Activated CD4-positive, alpha-beta T cell treated with anti-CD3 and anti-CD28 coated beads, Interleukin-2, amount 50 U/mL, for 48 hours (primary cell): Measurements from ENCODE around the gene NTSR1.

ENCODE experiments used
- DNase-seq, 2 experiments: peaks; one replicate each; pipeline ENCODE4 v3.0.0-alpha.2; 2020

The NTSR1 gene

DNA sequence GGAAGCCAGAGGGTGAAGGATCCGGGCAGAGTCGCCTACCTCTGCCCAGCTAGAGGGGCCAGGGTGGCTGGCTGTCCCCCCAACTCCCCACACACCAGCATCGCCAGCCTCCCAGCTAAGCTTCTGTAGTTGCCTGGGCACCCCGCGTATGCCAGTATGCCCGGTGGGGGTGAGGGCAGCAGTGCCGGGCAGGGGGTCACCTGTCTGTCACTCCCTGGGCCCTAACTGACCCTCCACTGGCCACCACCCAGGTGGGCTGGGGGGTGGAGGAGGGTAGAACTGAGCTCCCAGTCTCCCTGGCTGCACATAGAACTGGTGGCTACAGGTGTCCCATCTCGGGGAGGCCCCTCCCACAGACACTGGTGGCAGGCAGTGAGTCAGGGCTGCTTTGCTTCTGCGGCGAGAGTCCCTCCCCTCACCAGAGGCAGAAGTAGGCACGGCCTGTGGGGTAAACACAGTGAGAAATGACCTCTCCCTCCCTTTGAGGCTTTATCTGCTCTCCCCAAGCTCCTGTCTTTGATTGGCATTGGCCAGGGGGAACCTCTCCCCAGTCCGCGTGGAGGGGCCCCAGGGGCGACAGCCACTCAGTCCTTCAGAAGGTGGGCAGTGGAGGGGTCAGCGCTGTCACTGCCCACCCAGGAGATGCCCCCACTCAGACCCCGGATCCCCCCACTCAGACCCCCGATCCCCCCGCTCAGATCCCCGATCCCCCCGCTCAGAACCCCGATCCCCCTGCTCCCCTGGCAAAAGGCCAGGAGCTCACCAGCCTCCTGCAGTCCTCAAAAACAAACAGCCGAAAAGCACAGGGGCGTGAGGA, 2.5 kb downstream of the NTSR1 start:
- DNase-seq: peak; percentile 19 to 25

DNA sequence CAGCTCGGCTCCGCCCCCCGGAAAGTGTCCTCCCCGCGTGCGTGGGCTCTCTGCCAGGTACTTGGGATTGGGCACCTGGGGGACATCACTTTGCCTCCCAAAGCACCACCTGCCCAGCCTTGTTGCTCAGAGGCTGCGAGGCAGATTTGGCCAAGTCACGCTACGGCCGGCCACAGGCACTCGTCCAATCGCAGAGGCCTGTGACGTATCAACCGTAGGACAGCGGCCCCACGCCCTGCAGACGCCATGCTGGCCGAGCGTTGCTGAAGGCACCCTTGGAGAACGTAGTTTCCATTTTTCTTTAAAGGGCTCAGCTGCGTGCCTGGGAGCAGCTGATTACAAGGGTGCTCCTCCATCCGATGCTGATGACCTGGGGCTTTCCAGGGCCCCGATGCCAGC, 3.1 kb downstream of the NTSR1 start:
- no peak for DNase-seq

DNA sequence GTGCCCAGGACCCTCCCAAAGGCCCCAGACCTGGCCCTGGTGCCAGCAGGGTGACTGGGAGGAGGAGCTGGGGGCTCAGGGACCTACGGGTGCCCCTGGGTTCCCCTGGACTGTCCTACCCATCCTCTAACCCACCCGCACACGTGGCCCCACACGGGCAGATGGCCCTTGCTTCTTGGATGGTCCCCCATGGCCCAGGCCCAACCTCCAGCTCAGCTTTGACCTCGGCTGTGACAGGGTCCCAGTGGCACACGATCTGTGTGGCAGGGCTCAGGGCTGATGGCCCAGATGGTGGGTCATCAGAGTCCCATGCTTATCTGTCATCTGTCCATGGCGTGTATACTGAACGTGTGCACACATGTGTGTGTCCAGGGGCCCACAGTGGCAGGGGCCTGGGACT, 4.0 kb downstream of the NTSR1 start:
- no peak for DNase-seq

DNA sequence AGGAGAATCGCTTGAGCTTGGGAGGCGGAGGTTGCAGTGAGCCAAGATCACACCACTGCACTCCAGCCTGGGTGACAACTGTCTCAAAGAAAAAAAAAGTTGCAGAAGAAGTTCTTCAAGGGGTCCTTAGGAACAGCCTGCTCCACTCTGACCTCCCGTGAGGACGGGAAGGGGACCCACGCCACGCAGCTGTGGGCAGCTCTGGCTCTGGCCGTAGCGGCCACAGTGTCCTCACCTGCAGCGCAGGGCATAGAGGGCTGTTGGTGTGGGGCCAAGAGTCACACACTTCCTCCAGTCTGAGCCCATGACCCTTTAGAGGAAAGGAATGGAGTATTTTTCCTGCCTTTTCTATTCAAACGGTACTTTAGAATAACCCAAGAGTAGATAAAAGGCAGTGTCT, 5.4 kb downstream of the NTSR1 start:
- no peak for DNase-seq

DNA sequence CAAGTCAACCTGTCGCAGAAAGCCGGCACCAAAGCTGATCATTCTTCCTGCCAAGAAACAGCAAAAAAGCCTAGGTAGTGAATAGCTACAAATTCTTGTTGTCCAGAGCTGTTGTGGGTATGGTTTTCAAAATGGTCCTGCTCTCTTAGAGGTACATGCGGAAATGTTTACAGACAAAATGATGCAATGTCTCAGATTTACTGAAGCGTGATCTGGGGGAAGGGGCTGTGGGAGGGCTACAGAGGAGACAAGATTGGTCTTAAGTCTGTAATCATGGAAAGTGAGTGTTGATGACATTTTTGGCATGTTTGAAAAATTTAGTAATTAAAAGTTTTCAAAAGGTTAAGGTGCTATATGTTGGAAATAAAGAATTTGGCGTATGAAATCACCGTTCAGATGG, 6.2 kb downstream of the NTSR1 start:
- DNase-seq: no peak

DNA sequence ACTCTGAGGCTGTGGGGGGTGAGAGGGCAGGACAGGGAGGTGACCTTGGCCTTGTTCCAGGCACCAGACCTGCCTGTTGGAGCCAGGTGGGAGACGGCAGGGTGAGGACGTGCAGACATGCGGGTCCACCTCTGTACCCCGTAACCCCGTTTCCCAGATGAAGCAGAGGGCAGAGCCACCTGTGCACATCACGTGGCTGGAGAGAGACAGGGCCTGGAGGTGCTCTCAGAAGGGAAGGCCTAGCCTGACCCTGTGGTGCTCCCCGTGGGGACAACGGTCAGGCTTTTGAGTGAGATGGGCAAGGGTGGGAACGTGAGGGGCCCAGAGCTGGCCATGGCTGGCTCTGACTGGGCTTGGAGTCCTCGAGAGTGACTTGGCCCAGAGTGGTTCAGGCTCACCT, 6.6 kb downstream of the NTSR1 start:
- DNase-seq: no peak

DNA sequence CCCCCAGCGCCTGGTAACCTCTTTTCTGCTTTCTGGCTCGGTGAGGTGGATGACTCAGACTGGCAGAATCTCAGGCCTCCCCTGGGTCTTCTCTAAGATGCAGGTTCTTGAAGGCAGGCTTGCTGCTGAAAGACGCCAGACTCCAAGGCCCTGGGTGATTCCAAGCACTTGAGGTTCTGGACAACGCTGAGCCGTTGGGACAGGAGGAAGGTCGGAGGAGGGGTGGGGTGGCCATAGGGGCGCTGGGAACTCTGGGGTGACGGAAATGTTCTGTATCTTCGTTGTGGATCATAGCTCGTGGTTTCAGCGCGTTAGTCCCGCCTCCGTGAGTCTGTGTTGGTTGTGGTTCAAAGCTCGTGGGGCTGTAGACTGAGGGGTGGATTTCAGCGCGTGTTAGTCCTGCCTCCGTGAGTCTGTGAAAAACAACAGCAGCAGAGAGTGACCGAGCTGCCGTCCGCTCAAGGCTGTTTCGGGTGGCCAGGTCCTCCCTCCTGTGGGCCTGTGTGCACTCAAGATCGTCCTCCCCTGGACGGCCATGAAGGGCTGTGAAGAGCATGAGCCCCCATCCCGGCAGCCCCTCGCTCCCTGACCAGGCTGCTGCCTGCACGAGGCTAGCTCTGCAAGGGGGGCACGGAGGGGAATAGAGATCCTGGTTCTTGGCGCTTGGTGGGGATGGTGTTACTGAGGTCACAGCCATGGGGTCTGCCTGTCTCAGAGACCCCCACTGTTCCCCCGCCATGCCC, 7.7 kb downstream of the NTSR1 start:
- DNase-seq: peak; percentile 23 to 33

DNA sequence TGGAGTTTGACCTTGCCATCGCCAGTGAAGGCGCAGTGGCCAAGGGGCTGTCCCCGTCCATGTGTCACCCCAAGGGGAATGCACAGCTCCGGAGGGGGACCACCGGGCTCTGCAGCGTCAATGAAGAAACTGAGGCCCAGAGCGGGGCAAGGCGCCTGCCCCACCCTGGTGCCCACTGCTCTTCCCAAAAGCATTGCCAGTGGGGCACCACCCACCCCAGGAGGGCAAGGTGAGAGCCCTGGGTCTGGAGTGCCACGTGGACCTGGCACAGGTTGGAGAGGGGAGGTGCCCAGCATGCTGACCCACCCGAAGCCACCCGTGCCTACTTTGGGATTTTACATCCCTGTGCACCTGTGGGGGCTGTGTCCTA, 8.3 kb downstream of the NTSR1 start:
- DNase-seq: no peak

DNA sequence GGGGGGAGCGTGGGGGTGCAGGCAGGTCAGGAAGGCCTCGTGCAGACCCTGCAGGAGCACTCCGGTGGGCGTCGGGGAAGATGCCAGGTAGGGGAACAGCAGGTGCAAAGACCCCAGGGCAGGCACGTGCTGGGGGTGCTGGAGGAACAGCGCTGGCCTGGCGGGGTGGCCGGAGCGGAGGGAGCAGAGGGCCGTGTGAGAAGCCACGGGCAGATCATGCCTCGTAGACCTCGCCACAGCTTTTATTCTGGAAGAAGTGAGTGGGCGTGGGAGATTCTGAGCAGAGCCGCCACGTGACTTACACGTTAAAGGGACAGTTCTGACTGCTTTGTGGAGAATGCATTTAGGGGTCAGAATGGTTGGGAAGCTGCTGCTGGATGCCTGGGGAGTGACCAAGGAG, 9.3 kb downstream of the NTSR1 start:
- no peak for DNase-seq

DNA sequence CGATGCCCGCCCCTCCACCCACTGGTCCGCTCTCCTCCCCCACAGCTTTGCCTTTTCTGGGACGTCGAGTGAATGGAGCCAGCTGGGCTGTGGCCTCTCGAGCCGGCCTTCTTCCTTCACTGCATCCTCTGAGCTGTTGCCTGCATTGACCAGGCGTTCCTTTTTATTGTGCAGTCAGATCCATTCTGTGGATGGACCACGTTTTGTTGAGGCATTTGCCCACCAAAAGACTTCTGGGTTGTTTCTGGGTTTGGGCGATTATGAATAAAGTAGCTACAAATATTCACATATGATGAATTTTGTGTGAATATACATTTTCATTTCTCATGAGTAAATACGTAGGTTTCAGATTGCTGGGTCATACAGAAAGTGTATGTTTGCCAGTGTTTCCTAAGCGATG, 9.9 kb downstream of the NTSR1 start:
- no peak for DNase-seq

DNA sequence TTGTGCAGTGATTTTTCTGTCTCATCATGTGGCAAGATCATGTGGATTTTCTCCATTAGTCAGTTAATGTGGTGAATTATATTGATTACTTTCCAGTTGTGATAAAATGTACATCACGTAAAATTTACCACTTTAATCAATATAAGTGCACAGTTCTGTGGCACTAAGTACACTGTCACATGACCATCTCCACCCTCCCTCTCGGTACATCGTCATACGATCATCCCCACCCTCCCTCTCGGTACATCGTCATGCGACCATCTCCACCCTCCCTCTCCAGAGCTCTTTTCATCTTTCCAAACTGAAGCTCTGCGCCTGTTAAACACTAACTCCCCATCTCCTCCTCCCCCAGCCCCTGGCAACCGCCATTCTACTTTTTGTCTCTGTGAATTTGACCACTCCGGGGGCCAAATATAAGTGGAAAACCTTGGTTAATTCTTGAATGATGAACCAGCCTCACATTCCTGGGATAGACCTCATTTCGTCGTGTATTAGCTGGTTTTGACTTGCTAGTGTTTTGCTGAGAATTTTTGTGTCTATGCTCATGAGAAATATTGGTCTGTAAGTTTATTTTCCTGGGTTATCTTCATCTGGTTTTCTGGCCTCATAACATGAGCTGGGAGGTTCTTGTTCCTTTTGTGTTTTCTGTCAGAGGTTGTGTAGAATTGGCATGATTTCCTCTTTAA, 10.8 kb downstream of the NTSR1 start:
- no peak for DNase-seq

DNA sequence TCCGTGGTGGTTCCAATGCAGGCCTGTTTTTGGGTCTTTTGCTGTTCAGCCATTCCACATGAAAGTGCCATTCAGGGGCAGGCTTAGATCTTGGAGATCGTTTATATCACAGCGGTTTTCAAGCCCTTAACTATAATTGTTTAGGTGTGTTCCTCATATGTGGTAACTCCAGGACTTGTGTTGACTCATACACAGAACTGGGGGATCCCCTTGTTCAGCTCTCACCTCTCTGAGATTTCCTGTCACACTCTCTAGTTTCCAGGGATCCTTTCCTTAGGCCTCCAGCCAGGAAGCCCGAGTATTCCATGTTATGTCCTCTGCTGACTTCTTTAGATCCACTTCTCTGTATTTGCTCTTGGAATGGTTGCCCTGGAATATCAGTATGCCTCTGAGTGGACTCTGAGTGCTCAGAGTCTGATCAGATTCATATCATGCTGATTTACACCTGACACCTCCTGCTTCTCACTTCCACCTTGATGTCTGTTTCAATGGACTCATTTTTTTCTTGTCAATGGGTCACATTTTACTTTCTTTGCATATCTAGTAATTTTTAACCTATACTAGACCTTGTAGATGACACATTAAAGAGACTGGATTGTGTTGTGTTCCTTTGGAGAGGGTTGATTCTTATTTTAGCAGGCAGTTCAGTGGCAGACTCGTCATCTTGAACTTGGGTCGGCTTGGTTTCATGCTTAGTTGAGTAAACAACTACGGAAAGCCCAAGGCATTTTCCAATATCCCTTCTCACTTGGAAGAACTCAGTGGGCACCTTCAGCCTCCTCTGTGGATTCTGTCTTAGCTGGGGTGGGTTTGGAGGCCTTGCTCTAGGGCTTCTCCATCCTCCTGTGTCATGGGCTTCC, 13.1 kb downstream of the NTSR1 start:
- DNase-seq: no peak

DNA sequence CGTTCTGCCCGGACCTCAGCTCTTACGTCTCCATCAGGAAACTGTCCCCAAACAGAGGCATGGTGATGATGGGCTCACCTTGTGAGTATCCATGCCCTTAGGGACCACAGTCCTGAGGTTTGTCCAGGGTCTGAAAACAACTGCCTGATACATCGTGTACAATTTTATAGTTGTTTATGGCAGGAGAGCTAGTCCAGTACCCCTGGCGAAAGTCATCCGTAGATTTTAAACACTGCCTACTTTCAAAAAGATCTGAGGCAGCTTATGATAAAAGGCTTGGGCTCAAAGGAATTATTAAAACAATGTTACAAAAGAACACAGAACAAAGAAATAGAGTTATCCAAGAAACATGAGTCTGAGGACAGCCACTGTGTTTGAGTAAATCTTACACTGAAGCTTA, 14.0 kb downstream of the NTSR1 start:
- no peak for DNase-seq

DNA sequence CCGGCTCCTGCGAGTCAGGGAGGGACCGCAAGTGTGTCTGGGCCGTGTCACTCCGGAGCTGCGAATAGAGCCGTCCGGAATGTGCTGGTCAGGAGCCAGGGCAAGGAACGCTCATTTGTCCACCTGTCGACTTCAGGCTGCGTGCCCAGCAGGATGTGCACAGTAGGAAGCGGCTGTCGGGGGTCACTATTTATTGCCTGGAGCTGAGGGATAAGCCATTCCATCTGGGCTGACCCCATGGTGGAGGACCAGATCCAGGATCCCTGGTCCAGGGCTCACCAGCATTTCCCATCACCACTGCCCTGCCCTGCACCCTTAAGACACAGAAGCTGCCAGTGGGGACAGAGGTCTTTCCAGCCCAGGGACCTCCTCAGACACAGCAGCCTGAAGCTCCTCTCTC, 14.7 kb downstream of the NTSR1 start:
- DNase-seq: no peak

DNA sequence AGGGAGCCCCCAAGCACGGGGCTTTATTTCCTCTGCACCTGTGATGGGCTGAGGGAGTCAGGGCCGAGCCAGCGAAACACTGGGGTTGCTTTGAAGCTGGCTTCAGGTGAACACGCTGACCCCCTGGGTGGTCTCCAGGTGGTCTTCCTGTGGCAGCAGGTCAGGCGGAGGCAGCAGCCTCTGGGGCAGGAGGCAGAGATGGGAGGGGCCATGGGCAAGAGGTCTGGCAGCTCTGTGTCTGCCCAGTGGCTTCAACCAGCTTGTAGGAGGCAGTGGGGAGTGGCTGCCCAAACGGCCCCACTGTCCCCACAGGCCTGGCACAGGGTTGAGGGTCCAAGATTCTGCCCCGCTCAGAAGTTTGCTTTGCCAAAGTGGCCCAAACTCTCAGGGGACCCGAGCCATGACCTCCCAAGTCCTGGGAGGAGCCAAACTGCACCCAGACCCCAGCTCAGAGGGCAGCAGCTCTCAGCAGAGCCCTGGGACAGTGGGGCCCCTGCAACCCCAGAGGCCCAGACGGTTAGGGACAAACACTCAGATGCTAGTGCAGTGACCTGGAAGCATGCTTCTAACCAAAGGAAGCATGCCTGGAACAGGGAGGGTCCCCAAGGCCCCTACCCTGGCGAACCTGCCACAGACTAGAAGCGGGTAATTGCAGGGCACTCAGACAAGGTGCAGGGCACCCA, 15.3 kb downstream of the NTSR1 start:
- no peak for DNase-seq

DNA sequence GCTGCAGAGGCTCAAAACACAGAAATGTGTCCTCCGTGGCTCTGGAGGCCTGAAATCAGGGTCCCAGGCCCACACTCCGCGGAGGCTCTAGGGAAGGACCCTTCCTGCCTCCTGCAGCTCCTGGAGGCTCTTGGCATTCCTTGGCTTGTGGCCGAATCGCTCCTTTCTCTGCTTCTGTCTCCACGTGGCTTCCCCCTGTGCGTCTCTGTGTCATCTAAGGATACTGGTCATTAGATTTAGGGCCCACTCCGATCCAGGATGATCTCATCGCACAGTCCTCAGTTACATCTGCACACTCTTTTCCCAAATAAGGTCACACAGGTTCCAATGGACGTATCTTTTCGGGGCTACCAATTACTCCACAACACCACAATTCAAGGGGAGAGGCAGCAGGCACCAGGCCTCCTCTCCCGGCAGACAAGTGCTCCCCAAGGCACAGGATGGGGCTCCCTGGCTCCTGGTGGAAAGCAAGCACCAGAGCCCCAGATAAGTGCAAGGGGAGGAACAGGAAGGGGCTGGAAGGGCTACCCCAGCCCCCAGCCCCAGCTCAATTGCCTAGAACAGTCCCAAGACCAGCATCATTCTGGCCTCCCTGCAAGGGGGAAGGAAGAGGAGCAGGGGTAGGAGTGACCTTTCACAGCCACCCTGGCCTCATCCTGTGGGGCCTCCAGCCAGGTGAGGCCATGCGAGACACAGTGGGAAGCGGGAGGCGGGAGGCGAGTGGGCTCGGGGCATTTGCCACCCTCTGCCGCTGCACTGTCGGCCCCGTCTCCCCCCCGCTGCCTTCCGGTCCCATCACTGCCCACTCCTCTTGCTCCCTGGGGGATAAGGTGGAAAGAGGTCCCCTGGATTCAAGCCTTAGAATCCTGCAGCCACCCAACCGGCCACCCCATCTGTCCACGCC, 16.3 kb downstream of the NTSR1 start:
- no peak for DNase-seq

DNA sequence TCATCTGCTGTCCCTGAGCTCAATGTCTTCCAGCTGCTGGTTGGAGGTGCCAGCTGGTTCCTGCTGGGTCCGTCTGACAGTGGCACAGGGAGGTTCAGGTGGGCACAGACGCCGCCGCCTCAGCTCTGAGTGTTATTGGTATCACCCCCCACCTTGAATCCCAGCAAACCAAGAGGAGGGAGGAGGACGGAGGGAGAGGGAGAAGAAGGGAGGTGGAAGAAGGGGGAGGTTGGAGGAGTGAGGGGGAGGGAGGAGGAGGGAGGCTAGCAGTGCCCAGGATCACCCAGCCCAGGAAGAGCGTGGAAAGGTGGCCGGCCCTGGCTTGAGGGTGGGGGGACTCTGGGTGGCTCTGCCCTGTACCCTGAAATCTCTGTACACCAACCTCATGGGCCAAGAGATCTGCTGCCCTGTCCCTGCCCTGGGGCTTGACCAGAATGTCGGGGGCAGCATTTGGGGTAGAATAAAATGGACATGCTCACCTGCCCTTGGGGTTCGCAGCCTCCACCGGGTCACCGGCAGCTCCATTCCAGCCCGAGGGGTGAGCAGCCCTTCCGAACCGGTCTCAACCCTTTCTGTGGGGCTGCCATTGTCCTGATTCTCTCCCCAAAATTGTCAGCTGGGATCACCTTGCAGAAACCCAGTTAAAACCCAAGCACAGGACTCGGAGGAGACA, 17.1 kb downstream of the NTSR1 start:
- DNase-seq: no peak

DNA sequence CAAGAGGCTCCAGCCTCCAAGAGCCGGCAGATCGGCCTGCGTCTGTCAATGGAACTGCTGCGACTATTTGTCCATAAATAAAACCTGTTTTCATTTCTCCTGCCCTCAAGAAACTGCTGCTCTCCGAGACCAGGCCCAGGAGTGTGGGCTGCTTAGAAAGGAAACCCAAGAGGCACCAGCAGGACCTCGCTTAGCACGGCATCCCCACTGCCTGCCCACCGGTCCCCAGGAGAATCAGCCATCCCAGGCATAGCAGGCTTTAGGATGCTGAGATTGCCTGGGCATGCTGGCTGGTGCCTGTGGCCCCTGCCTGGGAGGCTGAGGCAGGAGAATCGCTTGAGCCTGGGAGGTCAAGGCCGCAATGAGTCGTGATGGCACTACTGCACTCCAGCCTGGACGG, 17.6 kb downstream of the NTSR1 start:
- DNase-seq: no peak

DNA sequence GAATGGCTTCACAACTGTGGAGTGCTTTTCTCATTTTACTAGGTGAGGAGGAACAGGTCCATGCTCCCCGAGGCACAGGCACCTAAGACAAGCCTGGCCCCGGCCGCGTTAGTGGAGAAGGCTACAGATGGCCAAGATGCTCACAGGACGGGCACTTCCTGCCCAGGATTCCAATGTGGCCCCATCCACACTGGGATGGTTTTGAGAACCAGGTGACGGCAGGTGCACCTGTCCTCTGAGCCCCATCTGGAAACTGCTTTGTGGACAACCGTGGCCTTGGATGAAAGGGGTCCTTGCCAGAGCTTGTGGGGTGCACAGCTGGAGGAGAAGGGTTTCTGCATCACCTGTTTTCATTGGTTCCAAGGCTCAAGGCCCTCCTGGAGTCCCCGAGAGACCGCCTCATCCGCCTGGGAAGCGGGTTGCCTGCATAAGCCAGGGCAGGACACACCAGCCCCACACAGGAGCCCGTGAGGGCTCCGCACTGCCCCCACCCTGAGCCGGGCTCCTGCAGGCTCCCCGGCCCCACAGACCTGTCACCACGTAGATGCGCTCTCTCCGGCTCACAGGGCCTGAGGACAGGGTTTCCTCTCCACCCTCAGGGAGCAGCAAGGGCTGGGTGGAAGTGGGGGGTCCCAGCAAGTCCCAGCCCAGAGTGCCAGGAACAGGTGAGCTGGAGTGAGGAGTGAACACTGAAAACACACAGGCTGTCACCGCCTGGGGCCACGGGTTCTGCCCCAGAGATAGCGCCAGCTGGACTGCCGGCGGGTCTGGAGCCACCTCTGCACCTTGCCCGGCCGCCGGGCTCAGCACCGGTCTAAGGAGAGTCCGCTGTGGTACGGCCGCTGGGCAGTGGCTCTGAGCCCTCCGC, 18.3 kb downstream of the NTSR1 start:
- no peak for DNase-seq

DNA sequence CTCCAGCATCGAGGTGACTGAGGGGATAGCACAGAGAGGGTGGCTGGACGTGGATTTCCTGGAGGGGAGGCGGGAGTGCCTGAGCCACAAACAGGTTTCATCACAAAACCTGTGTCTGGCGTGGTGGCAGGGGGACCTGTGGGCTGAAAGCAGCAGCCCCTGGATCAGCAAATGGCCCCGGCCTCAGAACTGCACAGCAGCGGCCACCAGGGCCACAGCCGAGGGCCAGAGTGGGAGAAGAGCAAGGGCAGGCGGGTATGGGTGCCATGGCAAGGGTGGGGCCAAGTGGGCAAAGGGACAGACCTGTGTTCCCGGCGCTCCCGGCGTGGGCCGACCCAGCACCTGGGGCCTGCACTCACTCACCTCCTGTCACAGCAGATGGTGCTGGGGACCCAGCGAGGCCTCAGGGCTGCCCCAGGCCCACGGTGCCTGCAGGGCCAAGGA, 19.0 kb downstream of the NTSR1 start:
- no peak for DNase-seq
